Thyroid gland (tissue), 4 donors: ENCODE data around the gene EMILIN1. TPM values are rescaled to one million over a fixed set of nuclear protein-coding genes. Genes with fewer than 3 reads are reported as not detected.

Source experiments
- DNase-seq, 2 donors: peaks; one replicate each; pipeline ENCODE4 v3.0.0-alpha.2; 2019
- H3K27ac ChIP-seq, 3 donors: fragments of 200-600 bp; sonication (generic); 1 replicate in 2 of 3; 2 replicates in 1 of 3; pipeline ENCODE4 v1.5.1; 2016 to 2019; ENCODE audit warnings: mild to moderate bottlenecking in 1 of 3, moderate library complexity in 1 of 3
- H3K27me3 ChIP-seq: fragments of 200-600 bp; sonication (generic); one replicate; pipeline ENCODE4 v1.5.1; 2019
- H3K36me3 ChIP-seq, 2 donors: fragments of 200-600 bp; sonication (generic); one replicate each; pipeline ENCODE4 v1.5.1; 2016 to 2019
- H3K4me1 ChIP-seq, 2 donors: fragments of 200-600 bp; sonication (generic); one replicate each; pipeline ENCODE4 v1.5.1; 2017 to 2019
- H3K4me3 ChIP-seq, 3 donors: fragments of 200-600 bp; sonication (generic); replicated peaks in 1 of 3; 1 replicate in 2 of 3; 2 replicates in 1 of 3; pipeline ENCODE4 v1.5.1; 2016; ENCODE audit warnings: mild to moderate bottlenecking in 1 of 3
- H3K9me3 ChIP-seq: fragments of 200-600 bp; sonication (generic); one replicate; pipeline ENCODE4 v1.5.1; 2017
- CTCF ChIP-seq, 6 experiments: fragments of 200-600 bp in 3 of 6; fragments of 450-650 bp in 3 of 6; sonication (generic) in 3 of 6; IDR thresholded peaks; one replicate each; pipeline ENCODE4 v1.5.1; 2016 to 2019; ENCODE audit warnings: antibody characterized with exemption in 6 of 6, mild to moderate bottlenecking in 2 of 6, inconsistent platforms in 1 of 6, moderate library complexity in 1 of 6
- POLR2A ChIP-seq, 2 donors: fragments of 450-650 bp; IDR thresholded peaks; one replicate each; pipeline ENCODE4 v1.6.1; 2017; ENCODE audit warnings: antibody characterized with exemption in 2 of 2, mild to moderate bottlenecking in 2 of 2, moderate library complexity in 1 of 2
- WGBS, 2 donors: methylation state at CpG; one replicate each; pipeline ENCODE4 v1.1.5; 2017; 5-methylcytosine and 5-hydroxymethylcytosine counted together
- intact Hi-C: fragments of 100-400 bp; cut with DNase I; formaldehyde crosslinking; loops from one replicate; pipeline ENCODE4 v1.15.1; 2023
- total RNA-seq, 4 donors: library from RNA; depleted of rRNA; stranded (reverse); fragments of >200 nt; gene quantifications; one replicate each; pipeline ENCODE4 v1.2.3, GENCODE V29; 2016

Gene EMILIN1
- total RNA-seq, 4 donors from 2014 or later = 18.6 to 45.4 (median 29.3) TPM

GRCh38 chr2:27082773-27083409, 4.5 kb downstream of the EMILIN1 start:
- H3K27ac ChIP-seq = no peak overlapping the region
- no peaks in the 10 kb centered on the region for H3K27me3 ChIP-seq
- WGBS, 2 donors = 87 to 89% methylated on average over 12 to 13 of the region's 27 CpGs
- no peak for DNase-seq
- no peak for TF ChIP-seq POLR2A (IDR thresholded peaks at IDR 0.05)
- H3K4me3 ChIP-seq = no peak overlapping the region
- H3K4me1 ChIP-seq = peaks cover 24 to 30% of the 10 kb centered on the region in 2 donors
- H3K9me3 ChIP-seq = no peaks in the 10 kb centered on the region
- H3K36me3 ChIP-seq = no peaks in the 10 kb centered on the region
- intact Hi-C loops = no loop called here

GRCh38 chr2:27083410-27084296, 5.2 kb downstream of the EMILIN1 start:
- no peaks in the 10 kb centered on the region for H3K9me3 ChIP-seq
- no peaks in the 10 kb centered on the region for H3K27me3 ChIP-seq
- DNase-seq = no peak
- 89 to 93% methylated on average over 11 to 20 of the region's 20 CpGs for WGBS, 2 donors
- H3K4me1 ChIP-seq = peaks cover 24 to 30% of the 10 kb centered on the region in 2 donors
- no peak for TF ChIP-seq CTCF (IDR thresholded peaks at IDR 0.05)
- TF ChIP-seq POLR2A (IDR thresholded peaks at IDR 0.05) = no peak
- H3K4me3 ChIP-seq = no peak overlapping the region
- intact Hi-C loops = no loop called here
- H3K36me3 ChIP-seq = no peaks in the 10 kb centered on the region
- H3K27ac ChIP-seq = no peak overlapping the region

- H3K27ac ChIP-seq = no peak overlapping the region
These were observed 6.1 kb downstream of the EMILIN1 start for GRCh38 chr2:27084297-27085061.

GRCh38 chr2:27085062-27085672, 6.8 kb downstream of the EMILIN1 start:
- intact Hi-C loops = loop anchor here (5.0 kb wide), 1 partner anchor 123 kb away; no protein-coding TSS in a partner anchor
- Histone ChIP-seq H3K9me3 (no peaks in the 10 kb centered on the region), H3K36me3 (no peaks in the 10 kb centered on the region), H3K4me1 (peaks cover 24 to 30% of the 10 kb centered on the region in 2 donors), H3K4me3 (peak overlapping the region in 2 of 3 donors; percentile 37 to 68), H3K27me3 (no peaks in the 10 kb centered on the region), H3K27ac (peak overlapping the region in 1 of 3 donors; percentile 89)
- DNase-seq = no peak
- 59% methylated on average over 9 to 10 of the region's 10 CpGs for WGBS, 2 donors
- TF ChIP-seq POLR2A (IDR thresholded peaks at IDR 0.05) (no peak), CTCF (IDR thresholded peaks at IDR 0.05) (peak in 1 of 6 experiments; percentile 10)

More at GRCh38 chr2:27084297-27085061, 6.1 kb downstream of the EMILIN1 start:
- WGBS, 2 donors = 69 to 95% methylated on average over 5 of the region's 6 CpGs
- Histone ChIP-seq H3K27me3 (no peaks in the 10 kb centered on the region), H3K9me3 (no peaks in the 10 kb centered on the region), H3K4me1 (peaks cover 24 to 30% of the 10 kb centered on the region in 2 donors), H3K4me3 (no peak overlapping the region), H3K36me3 (no peaks in the 10 kb centered on the region)
- intact Hi-C loops = loop anchor here (5.0 kb wide), 1 partner anchor 122 kb away; no protein-coding TSS in a partner anchor
- no peak for DNase-seq
- TF ChIP-seq CTCF (IDR thresholded peaks at IDR 0.05) (no peak), POLR2A (IDR thresholded peaks at IDR 0.05) (no peak)

- no peaks in the 10 kb centered on the region for H3K9me3 ChIP-seq
- peak; percentile 73 to 74 for DNase-seq
- no peaks in the 10 kb centered on the region for H3K27me3 ChIP-seq
- H3K27ac ChIP-seq = peak overlapping the region in 2 of 3 donors; percentile 77 to 89
- H3K4me3 ChIP-seq = peak overlapping the region; percentile 37 to 68 (median 63)
- WGBS, 2 donors = 0% methylated on average over 1 to 5 of the region's 38 CpGs
- intact Hi-C loops = loop anchor here (5.0 kb wide), 1 partner anchor 123 kb away; no protein-coding TSS in a partner anchor
- no peaks in the 10 kb centered on the region for H3K36me3 ChIP-seq
- peaks cover 24 to 29% of the 10 kb centered on the region in 2 donors for H3K4me1 ChIP-seq
- TF ChIP-seq CTCF (IDR thresholded peaks at IDR 0.05) (peak in 2 of 6 experiments; percentile 29 to 47), POLR2A (IDR thresholded peaks at IDR 0.05) (peak in 1 of 2 donors; percentile 15)
These were observed 7.3 kb downstream of the EMILIN1 start for GRCh38 chr2:27085673-27086089.
